Keratinocyte (primary cell): Measurements from ENCODE around the gene SLC25A12. TPM values are rescaled to one million over a fixed set of nuclear protein-coding genes. Genes with fewer than 3 reads are reported as not detected.
"Not testable (repeated sequence)": the region's sequence is repeated elsewhere in the genome, so short reads cannot be mapped to it uniquely, and the experiment has no call there.

ENCODE experiments used
- DNase-seq: peaks from one replicate; pipeline ENCODE4 v3.0.0-alpha.2; 2011; ENCODE audit warnings: low read depth, missing footprints, low spot score
- FAIRE-seq: peaks from 2 replicates; lab custom pipeline; 2011; peaks lifted over from hg19 to GRCh38; lab: Jason Lieb, UNC
- H2AFZ ChIP-seq: 2 replicates; pipeline ENCODE4 v1.6.0; 2012; ENCODE audit warnings: low read length, control low read depth, inconsistent platforms; ENCODE audit not compliant: control insufficient read depth
- H3K27ac ChIP-seq: 2 replicates; pipeline ENCODE4 v1.5.1; 2011; ENCODE audit warnings: low read length; ENCODE audit not compliant: control insufficient read depth, insufficient read depth
- H3K27me3 ChIP-seq: 3 replicates; pipeline ENCODE4 v1.6.0; 2011; ENCODE audit warnings: low read length; ENCODE audit not compliant: control insufficient read depth, insufficient read depth; ENCODE audit errors: extremely low read depth
- H3K36me3 ChIP-seq, 2 experiments: 2 replicates in 1 of 2; 3 replicates in 1 of 2; pipeline ENCODE4 v1.5.1; 2011; ENCODE audit warnings: low read length in 2 of 2, mild to moderate bottlenecking in 1 of 2; ENCODE audit not compliant: control insufficient read depth in 2 of 2, insufficient read depth in 2 of 2; ENCODE audit errors: extremely low read depth in 1 of 2
- H3K4me1 ChIP-seq: 3 replicates; pipeline ENCODE4 v1.5.1; 2011; ENCODE audit warnings: low read length; ENCODE audit not compliant: control insufficient read depth, insufficient read depth; ENCODE audit errors: extremely low read depth
- H3K4me2 ChIP-seq: 3 replicates; pipeline ENCODE4 v1.6.0; 2011; ENCODE audit warnings: low read depth, low read length; ENCODE audit not compliant: control insufficient read depth, insufficient read depth; ENCODE audit errors: extremely low read depth
- H3K4me3 ChIP-seq, 3 experiments: fragments of 200-600 bp in 1 of 3; sonication (generic) in 1 of 3; 2 replicates in 2 of 3; 3 replicates in 1 of 3; pipeline ENCODE4 v1.5.1; 2011 to 2016; ENCODE audit warnings: low read length in 3 of 3, mild to moderate bottlenecking in 3 of 3, control low read depth in 2 of 3, inconsistent platforms in 1 of 3, low read depth in 1 of 3, mixed read lengths in 1 of 3, mixed run types in 1 of 3, moderate library complexity in 1 of 3; ENCODE audit not compliant: control insufficient read depth in 2 of 3, insufficient read depth in 2 of 3; ENCODE audit errors: extremely low read depth in 1 of 3
- H3K79me2 ChIP-seq: 2 replicates; pipeline ENCODE4 v1.6.0; 2012; ENCODE audit warnings: low read length; ENCODE audit not compliant: control insufficient read depth, insufficient read depth
- H3K9ac ChIP-seq: 3 replicates; pipeline ENCODE4 v1.6.0; 2011; ENCODE audit warnings: low read length; ENCODE audit not compliant: control insufficient read depth, insufficient read depth; ENCODE audit errors: extremely low read depth
- H3K9me1 ChIP-seq: 3 replicates; pipeline ENCODE4 v1.6.0; 2011; ENCODE audit warnings: low read length; ENCODE audit not compliant: control insufficient read depth, insufficient read depth; ENCODE audit errors: extremely low read depth
- H3K9me3 ChIP-seq: 2 replicates; pipeline ENCODE4 v1.5.1; 2012; ENCODE audit warnings: low read depth, low read length; ENCODE audit not compliant: control insufficient read depth
- H4K20me1 ChIP-seq: 3 replicates; pipeline ENCODE4 v1.6.0; 2011; ENCODE audit warnings: low read length; ENCODE audit not compliant: control insufficient read depth, insufficient read depth; ENCODE audit errors: extremely low read depth
- EZH2 ChIP-seq: IDR thresholded peaks from one replicate; pipeline ENCODE4 v1.6.1; 2012; ENCODE audit warnings: inconsistent platforms, mild to moderate bottlenecking, low read length, moderate library complexity
- dilution Hi-C: fragments of 300-500 bp; cut with MboI; formaldehyde crosslinking; loops from one replicate; pipeline ENCODE4 v1.7.0; 2020; ENCODE audit warnings: low sequenced_read_pairs; ENCODE audit not compliant: extremely low pct_ligation_motif_present
- polyA plus RNA-seq, 5 experiments: library from polyadenylated mRNA; depleted of rRNA in 3 of 5; stranded (reverse) in 3 of 5; stranded (forward) in 1 of 5; unstranded in 1 of 5; fragments of >200 nt; gene quantifications; 1 replicate in 1 of 5; 2 replicates in 3 of 5; 3 replicates in 1 of 5; pipeline versions ENCODE4 v1.2.1 to v1.2.3, GENCODE V29; 2011 to 2012; ENCODE audit warnings: missing spikeins in 2 of 5, low read depth in 1 of 5, low replicate concordance in 1 of 5
- TF ChIP-seq, protein P1 (sequence below), 3 experiments: IDR thresholded peaks in 1 of 3; conservative IDR thresholded peaks in 1 of 3; optimal IDR thresholded peaks in 1 of 3; 2 replicates in 2 of 3; 3 replicates in 1 of 3; pipeline versions ENCODE3 to v1.5.1; 2011; ENCODE audit warnings: low read length in 3 of 3, mild to moderate bottlenecking in 3 of 3, moderate library complexity in 2 of 3, control low read depth in 1 of 3, inconsistent platforms in 1 of 3; ENCODE audit not compliant: insufficient read depth in 2 of 3; ENCODE audit errors: extremely low read depth in 1 of 3

Gene SLC25A12
- polyA plus RNA-seq, 1 donor (not counting 4 experiments of a cell fraction or from before 2014, with no cell fraction given) = 27.7 TPM

DNA sequence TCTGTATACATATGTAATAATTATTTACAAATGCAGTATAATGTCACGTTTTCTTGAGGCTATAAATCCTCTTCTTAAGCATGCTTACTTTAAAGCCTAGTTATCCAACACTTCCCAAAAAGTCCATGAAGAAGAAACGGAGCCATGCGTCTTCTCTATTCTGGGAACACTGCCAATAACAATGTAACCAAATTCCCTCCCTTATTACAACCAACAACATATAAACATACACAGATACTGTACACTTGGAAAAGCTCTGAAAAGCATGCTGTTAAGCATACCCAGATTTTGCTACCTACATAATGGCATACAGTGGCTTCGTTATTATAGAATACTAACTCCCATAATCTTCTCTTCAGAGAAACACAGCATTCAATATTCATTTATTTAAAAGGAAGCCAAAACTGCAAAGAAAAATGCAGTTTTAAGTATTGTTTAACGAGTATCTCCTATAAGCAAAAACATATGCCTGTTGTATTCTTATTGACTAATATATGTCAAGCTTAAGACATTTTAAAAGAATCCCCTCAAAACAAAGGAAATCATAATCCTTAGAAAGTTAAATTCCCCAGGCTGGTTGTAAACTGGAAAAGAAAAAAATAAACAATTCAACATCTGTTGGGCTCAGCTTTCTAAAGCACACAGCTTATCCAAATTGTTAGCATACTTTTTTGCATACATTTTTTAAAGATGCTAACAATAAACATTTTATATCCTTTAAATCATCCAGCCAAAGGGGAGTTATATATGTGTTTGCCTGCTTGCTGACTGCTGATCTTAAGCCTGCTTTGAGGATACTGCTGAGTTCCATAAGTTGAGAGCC is 83.4 kb downstream of the SLC25A12 start:
- no peak overlapping the region for H3K27ac ChIP-seq
- H3K36me3 ChIP-seq = no peaks in the 10 kb centered on the region
- H3K79me2 ChIP-seq = no peaks in the 10 kb centered on the region
- TF ChIP-seq, protein P1, sequence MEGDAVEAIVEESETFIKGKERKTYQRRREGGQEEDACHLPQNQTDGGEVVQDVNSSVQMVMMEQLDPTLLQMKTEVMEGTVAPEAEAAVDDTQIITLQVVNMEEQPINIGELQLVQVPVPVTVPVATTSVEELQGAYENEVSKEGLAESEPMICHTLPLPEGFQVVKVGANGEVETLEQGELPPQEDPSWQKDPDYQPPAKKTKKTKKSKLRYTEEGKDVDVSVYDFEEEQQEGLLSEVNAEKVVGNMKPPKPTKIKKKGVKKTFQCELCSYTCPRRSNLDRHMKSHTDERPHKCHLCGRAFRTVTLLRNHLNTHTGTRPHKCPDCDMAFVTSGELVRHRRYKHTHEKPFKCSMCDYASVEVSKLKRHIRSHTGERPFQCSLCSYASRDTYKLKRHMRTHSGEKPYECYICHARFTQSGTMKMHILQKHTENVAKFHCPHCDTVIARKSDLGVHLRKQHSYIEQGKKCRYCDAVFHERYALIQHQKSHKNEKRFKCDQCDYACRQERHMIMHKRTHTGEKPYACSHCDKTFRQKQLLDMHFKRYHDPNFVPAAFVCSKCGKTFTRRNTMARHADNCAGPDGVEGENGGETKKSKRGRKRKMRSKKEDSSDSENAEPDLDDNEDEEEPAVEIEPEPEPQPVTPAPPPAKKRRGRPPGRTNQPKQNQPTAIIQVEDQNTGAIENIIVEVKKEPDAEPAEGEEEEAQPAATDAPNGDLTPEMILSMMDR (optimal IDR thresholded peaks at IDR 0.05 in 1 of 3, IDR thresholded peaks at IDR 0.05 in 1 of 3, conservative IDR thresholded peaks at IDR 0.05 in 1 of 3; ENCODE audit: extremely low read depth in 1 of 3, insufficient read depth in 2 of 3, low read length in 3 of 3) = no peak
- no peak for TF ChIP-seq EZH2
- H2AFZ ChIP-seq = no peak overlapping the region
- FAIRE-seq (no peak), DNase-seq (no peak)
- no peak overlapping the region for H3K4me2 ChIP-seq
- no peaks in the 10 kb centered on the region for H3K9me1 ChIP-seq
- H3K4me3 ChIP-seq = no peak overlapping the region
- H3K9me3 ChIP-seq = no peaks in the 10 kb centered on the region
- no peaks in the 10 kb centered on the region for H4K20me1 ChIP-seq
- H3K9ac ChIP-seq = no peak overlapping the region
- H3K27me3 ChIP-seq = no peaks in the 10 kb centered on the region
- dilution Hi-C loops = no loop called here
- peaks cover 11% of the 10 kb centered on the region for H3K4me1 ChIP-seq

DNA sequence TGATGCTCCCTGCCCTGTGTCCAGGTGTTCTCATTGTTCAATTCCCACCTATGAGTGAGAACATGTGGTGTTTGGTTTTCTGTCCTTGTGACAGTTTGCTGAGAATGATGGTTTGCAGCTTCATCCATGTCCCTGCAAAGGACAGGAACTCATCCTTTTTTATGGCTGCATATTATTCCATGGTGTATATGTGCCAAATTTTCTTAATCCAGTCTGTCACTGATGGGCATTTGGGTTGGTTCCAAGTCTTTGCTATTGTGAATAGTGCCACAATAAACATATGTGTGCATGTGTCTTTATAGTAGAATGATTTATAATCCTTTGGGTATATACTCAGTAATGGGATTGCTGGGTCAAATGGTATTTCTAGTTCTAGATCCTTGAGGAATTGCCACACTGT is 85.2 kb downstream of the SLC25A12 start:
- H2AFZ ChIP-seq, H3K9me3 ChIP-seq, H3K27ac ChIP-seq, DNase-seq, H3K27me3 ChIP-seq, FAIRE-seq, H3K9me1 ChIP-seq, H3K4me2 ChIP-seq, H4K20me1 ChIP-seq, H3K4me3 ChIP-seq, H3K79me2 ChIP-seq, H3K9ac ChIP-seq, dilution Hi-C loops, H3K36me3 ChIP-seq: not testable (repeated sequence)
- peaks cover 11% of the 10 kb centered on the region for H3K4me1 ChIP-seq
